K562 (cell line): Measurements from ENCODE around the gene FDX2. TPM values are rescaled to one million over a fixed set of nuclear protein-coding genes. Genes with fewer than 3 reads are reported as not detected.

ENCODE experiments used
- CBX8 ChIP-seq: fragments of 200-600 bp; sonication (generic); IDR thresholded peaks from 2 replicates; pipeline ENCODE4 v1.6.1; 2012; ENCODE audit warnings: borderline replicate concordance, mixed run types, low read depth, mild to moderate bottlenecking, moderate library complexity, mixed read lengths, low read length, control low read depth, inconsistent platforms; ENCODE audit not compliant: poor library complexity, severe bottlenecking; ENCODE audit errors: extremely low read depth
- CXXC5 ChIP-seq: fragments of 250-450 bp; sonication (Bioruptor Pico); IDR thresholded peaks from 2 replicates; pipeline ENCODE4 v1.8.0; 2022; ENCODE audit warnings: inconsistent platforms, mild to moderate bottlenecking, moderate library complexity
- DEAF1 ChIP-seq: fragments of 450-650 bp; formaldehyde crosslinking; IDR thresholded peaks from 2 replicates; pipeline ENCODE4 v1.4.0; 2020; ENCODE audit warnings: mild to moderate bottlenecking, moderate library complexity
- HOMEZ ChIP-seq: fragments of 250-450 bp; sonication (Bioruptor Pico); IDR thresholded peaks from 2 replicates; pipeline ENCODE4 v1.4.0; 2020; ENCODE audit warnings: mild to moderate bottlenecking, moderate library complexity
- KDM4B ChIP-seq, 2 experiments: fragments of 450-650 bp in 1 of 2; sonication (generic) in 1 of 2; IDR thresholded peaks; 2 replicates each; pipeline ENCODE4 v1.6.1; 2016 to 2017; ENCODE audit warnings: borderline replicate concordance in 2 of 2, antibody characterized with exemption in 1 of 2, low read depth in 1 of 2, mild to moderate bottlenecking in 1 of 2
- KDM5B ChIP-seq: fragments of 200-600 bp; sonication (generic); IDR thresholded peaks from 2 replicates; pipeline ENCODE4 v1.6.1; 2012; ENCODE audit warnings: low read depth, mild to moderate bottlenecking, moderate library complexity, low read length, control low read depth, inconsistent platforms; ENCODE audit not compliant: insufficient replicate concordance
- MLLT1 ChIP-seq, 2 experiments: fragments of 450-650 bp; IDR thresholded peaks; 2 replicates each; pipeline ENCODE4 v1.6.1; 2016
- NFIC ChIP-seq: fragments of 450-650 bp; IDR thresholded peaks from 2 replicates; pipeline ENCODE4 v1.6.1; 2017; ENCODE audit warnings: mild to moderate bottlenecking, inconsistent platforms
- RUNX1 ChIP-seq: sonication (generic); IDR thresholded peaks from 2 replicates; pipeline ENCODE4 v1.6.1; 2016; ENCODE audit warnings: antibody characterized with exemption, low read depth
- SREBF1 ChIP-seq: fragments of 150-350 bp; IDR thresholded peaks from 2 replicates; pipeline ENCODE4 v1.6.1; 2014; ENCODE audit warnings: antibody characterized with exemption, low read depth, low read length, borderline replicate concordance
- TAF15 ChIP-seq: fragments of 200-400 bp; formaldehyde crosslinking; IDR thresholded peaks from 2 replicates; pipeline ENCODE4 v1.6.1; 2017; ENCODE audit warnings: mild to moderate bottlenecking, low read depth, low read length, moderate library complexity
- ZBTB11 ChIP-seq, 3 experiments: fragments of 200-800 bp in 1 of 3; fragments of 250-450 bp in 1 of 3; fragments of 450-650 bp in 1 of 3; sonication (Bioruptor Pico) in 1 of 3; sonication (Bioruptor generic) in 1 of 3; formaldehyde crosslinking in 1 of 3; IDR thresholded peaks; 2 replicates each; pipeline versions ENCODE4 v1.6.1 to v1.8.0; 2016 to 2022; ENCODE audit warnings: mild to moderate bottlenecking in 2 of 3, missing genetic modification characterization in 2 of 3, missing compliant biosample characterization in 1 of 3, moderate library complexity in 1 of 3
- ZNF707 ChIP-seq: fragments of 250-450 bp; sonication (Bioruptor Pico); conservative IDR thresholded peaks from 2 replicates; pipeline ENCODE4 v1.8.0; 2022; ENCODE audit warnings: inconsistent platforms, mild to moderate bottlenecking, moderate library complexity
- ZNF778 ChIP-seq: fragments of 450-650 bp; formaldehyde crosslinking; IDR thresholded peaks from 2 replicates; pipeline ENCODE4 v1.4.0; 2020; ENCODE audit warnings: mild to moderate bottlenecking, moderate library complexity
- polyA plus RNA-seq, 8 experiments: library from polyadenylated mRNA; depleted of rRNA in 4 of 8; stranded (reverse) in 5 of 8; unstranded in 3 of 8; fragments of >200 nt; fragmentation: Nextera tagmentation in 2 of 8; fragmentation: Illumina TruSeq in 1 of 8; extraction: Ambion mirVana in 2 of 8; extraction: Trizol in 1 of 8; gene quantifications; 2 replicates each; pipeline versions ENCODE4 v1.2.1 to v1.2.3, GENCODE V29; 2011 to 2014; ENCODE audit warnings: inconsistent platforms in 1 of 8, missing spikeins in 1 of 8
- total RNA-seq, 7 experiments: library from RNA; depleted of rRNA in 6 of 7; stranded (reverse); fragments of >200 nt in 6 of 7; fragmentation: Illumina TruSeq in 2 of 7; extraction: Trizol in 2 of 7; gene quantifications; 2 replicates each; pipeline versions ENCODE4 v1.2.1 to v1.2.3, GENCODE V29; 2011 to 2021; ENCODE audit warnings: low replicate concordance in 1 of 7

Gene FDX2
- total and polyA plus RNA-seq, 9 of the 15 experiments (the other 6 are each of a cell fraction or from before 2014, with no cell fraction given) = 2.5 to 49.8 (median 29.7) TPM

- 0 out of 2 replicates have a peak, but pooled peaks have one; percentile 28 for TF ChIP-seq TAF15
- TF ChIP-seq KDM5B = peak; percentile 76
- TF ChIP-seq SREBF1 = no peak
- no peak for TF ChIP-seq DEAF1
- TF ChIP-seq NFIC = peak; percentile 45
- no peak for TF ChIP-seq ZBTB11 (CRISPR knock-in tag; IDR thresholded peaks at IDR 0.05)
- TF ChIP-seq KDM4B (IDR thresholded peaks at IDR 0.05; ENCODE audit: borderline replicate concordance in 2 of 2, low read depth in 1 of 2) = 0 out of 4 replicates have a peak, but pooled peaks of 1 of the 2 experiments have one; percentile 40
- TF ChIP-seq ZNF778 (CRISPR knock-in tag) = no peak
- 0 out of 4 replicates have a peak, but pooled peaks of 1 of the 2 experiments have one; percentile 64 for TF ChIP-seq MLLT1 (IDR thresholded peaks at IDR 0.05)
- TF ChIP-seq RUNX1 = no peak
- TF ChIP-seq HOMEZ = no peak
- TF ChIP-seq CXXC5 (CRISPR knock-in tag) = no peak
- no peak for TF ChIP-seq ZNF707 (CRISPR knock-in tag)
- TF ChIP-seq CBX8 = no peak
Measured at GRCh38 chr19:10290357-10290875, 25.4 kb downstream of the FDX2 start (continued).
